Right lobe of liver (tissue), 4 donors: ENCODE measurements around the gene ZFP57.

Experiments
- POLR2A ChIP-seq: fragments of 450-650 bp; IDR thresholded peaks from one replicate; pipeline ENCODE4 v1.6.1; 2017; ENCODE audit warnings: antibody characterized with exemption, mild to moderate bottlenecking
- TF ChIP-seq, protein P1 (sequence below), 4 donors: fragments of 200-600 bp in 3 of 4; fragments of 450-650 bp in 1 of 4; IDR thresholded peaks; one replicate each; pipeline versions ENCODE4 v1.5.1 to v1.8.0; 2016 to 2022; ENCODE audit warnings: antibody characterized with exemption in 4 of 4, mild to moderate bottlenecking in 2 of 4
- donor health status: DM: no; HTN: no; CAD: no.
- donor health status: DM: no; HTN: no; CAD: no.
- donor health status: DM: no; HTN: yes; CAD: no.

DNA sequence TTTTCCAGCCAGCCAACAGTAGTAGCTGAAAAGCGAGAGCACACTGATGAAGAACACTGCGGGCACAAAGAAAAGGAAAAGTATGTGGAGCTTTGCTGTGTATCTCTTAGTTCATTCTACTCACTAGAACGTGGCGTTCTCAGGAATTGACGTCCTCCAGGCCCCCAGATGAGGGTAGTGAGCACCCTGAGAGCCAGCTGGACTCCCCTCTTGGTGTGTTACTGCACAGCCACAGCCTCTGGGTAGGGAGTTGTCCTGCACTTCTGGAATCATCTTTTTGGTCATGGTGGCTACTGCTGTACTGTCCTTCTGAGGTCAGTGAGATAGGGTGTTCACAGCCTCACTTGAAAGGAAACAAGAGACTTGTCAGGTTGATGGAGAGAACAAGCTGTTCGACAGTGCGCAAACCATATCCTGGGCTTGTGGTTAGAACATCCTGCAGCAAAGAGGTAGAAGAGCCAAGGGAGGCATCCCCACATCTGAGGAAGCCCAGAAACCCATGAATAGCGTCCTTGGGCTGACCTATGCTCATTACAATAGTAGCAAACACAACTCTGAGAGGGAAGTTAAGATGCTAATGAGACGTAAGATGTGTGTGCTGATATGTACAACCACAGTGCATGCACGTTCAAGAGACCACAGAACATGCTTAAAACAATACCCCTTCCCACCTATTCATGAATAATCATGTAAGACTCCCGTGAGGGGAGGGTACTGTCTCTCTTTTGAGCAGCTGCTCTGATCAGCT lies 27.7 kb upstream of the ZFP57 start:
- no peak for TF ChIP-seq POLR2A
- TF ChIP-seq, protein P1, sequence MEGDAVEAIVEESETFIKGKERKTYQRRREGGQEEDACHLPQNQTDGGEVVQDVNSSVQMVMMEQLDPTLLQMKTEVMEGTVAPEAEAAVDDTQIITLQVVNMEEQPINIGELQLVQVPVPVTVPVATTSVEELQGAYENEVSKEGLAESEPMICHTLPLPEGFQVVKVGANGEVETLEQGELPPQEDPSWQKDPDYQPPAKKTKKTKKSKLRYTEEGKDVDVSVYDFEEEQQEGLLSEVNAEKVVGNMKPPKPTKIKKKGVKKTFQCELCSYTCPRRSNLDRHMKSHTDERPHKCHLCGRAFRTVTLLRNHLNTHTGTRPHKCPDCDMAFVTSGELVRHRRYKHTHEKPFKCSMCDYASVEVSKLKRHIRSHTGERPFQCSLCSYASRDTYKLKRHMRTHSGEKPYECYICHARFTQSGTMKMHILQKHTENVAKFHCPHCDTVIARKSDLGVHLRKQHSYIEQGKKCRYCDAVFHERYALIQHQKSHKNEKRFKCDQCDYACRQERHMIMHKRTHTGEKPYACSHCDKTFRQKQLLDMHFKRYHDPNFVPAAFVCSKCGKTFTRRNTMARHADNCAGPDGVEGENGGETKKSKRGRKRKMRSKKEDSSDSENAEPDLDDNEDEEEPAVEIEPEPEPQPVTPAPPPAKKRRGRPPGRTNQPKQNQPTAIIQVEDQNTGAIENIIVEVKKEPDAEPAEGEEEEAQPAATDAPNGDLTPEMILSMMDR (IDR thresholded peaks at IDR 0.05) = no peak
